ENCODE measurements around the gene DUSP14.

DNA sequence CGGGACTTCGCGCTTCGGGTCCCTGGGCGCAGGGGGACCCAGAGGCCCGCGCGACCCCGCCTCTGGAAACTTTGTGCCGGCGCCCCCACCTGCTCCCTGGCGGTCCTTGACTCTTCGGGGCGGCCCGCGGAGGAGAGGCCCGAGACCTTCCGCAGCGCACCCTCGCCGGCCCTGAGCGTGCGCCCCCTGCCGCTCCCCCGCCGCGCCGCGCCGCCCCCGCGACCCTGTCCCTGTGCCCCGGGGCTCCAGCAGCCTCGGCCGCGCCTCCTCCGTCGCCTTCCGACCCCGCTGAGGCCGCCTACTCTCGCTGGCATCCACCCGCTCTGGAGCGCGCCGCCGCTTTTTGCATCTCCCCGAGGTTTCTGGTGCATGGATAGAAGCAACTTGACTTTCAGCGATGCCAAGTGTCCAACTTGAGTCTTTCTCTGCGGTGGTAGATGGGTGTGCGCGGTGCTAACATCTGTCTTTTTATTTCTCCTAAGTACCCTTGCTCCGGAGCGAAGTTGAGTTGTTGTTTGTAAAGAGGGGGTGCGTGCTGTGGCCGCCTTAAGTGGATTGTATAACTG is 414 bp downstream of the DUSP14 start:
- TF ChIP-seq, protein P1, sequence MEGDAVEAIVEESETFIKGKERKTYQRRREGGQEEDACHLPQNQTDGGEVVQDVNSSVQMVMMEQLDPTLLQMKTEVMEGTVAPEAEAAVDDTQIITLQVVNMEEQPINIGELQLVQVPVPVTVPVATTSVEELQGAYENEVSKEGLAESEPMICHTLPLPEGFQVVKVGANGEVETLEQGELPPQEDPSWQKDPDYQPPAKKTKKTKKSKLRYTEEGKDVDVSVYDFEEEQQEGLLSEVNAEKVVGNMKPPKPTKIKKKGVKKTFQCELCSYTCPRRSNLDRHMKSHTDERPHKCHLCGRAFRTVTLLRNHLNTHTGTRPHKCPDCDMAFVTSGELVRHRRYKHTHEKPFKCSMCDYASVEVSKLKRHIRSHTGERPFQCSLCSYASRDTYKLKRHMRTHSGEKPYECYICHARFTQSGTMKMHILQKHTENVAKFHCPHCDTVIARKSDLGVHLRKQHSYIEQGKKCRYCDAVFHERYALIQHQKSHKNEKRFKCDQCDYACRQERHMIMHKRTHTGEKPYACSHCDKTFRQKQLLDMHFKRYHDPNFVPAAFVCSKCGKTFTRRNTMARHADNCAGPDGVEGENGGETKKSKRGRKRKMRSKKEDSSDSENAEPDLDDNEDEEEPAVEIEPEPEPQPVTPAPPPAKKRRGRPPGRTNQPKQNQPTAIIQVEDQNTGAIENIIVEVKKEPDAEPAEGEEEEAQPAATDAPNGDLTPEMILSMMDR (conservative IDR thresholded peaks at IDR 0.05; ENCODE audit: low read depth, low read length) = peak; percentile 20; the same call in 1 of the 2 replicates
- TF ChIP-seq EZH2 (IDR thresholded peaks at IDR 0.05; ENCODE audit: low read length, unreplicated experiment) = no peak
- no peak for TF ChIP-seq EZH2phosphoT487 (IDR thresholded peaks at IDR 0.05; ENCODE audit: borderline replicate concordance, low read length)

Measured in PC-3 (cell line).